Hepatocyte (in vitro differentiated cells): ENCODE measurements around the gene VPS13D.

Experiments
- EZH2phosphoT487 ChIP-seq: fragments of 200-600 bp; sonication (generic); IDR thresholded peaks from one replicate; pipeline ENCODE4 v1.6.1; 2018; ENCODE audit warnings: antibody characterized with exemption, mild to moderate bottlenecking, low read depth, moderate library complexity; ENCODE audit not compliant: unreplicated experiment, severe bottlenecking
- TF ChIP-seq, protein P1 (sequence below): fragments of 200-600 bp; sonication (generic); IDR thresholded peaks from 2 replicates; pipeline ENCODE4 v1.5.1; 2016; ENCODE audit warnings: antibody characterized with exemption, mild to moderate bottlenecking; ENCODE audit not compliant: poor library complexity

DNA sequence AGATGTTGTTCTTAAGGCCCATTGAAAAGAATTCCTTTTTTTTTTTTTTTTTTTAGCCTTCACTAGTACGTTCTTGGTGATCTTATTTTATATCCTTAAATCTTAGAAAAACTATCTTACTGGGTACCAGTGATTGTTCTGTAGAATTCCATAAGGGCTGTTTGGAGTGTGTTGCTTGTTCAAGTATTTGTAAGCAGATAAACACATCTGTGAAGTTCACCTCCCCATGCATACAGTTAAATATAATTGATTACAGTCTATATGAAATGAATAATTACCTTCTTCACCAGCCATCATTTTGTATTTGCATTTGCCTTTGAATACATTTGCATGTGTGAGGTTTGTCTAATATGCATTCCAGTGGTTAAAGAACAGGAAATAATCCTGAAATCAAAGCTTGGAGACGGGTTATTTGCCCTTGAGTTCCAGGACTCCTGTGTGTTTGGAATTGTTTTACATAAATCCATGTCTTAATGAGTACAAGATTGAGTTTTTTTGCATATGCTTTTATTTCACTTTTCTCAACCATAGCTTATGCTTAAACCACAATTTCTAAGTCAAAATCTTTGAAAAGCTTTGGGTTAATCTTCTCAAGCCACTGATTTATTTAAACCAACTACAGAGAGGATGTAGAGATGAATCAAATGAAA is 73.1 kb downstream of the VPS13D start:
- TF ChIP-seq, protein P1, sequence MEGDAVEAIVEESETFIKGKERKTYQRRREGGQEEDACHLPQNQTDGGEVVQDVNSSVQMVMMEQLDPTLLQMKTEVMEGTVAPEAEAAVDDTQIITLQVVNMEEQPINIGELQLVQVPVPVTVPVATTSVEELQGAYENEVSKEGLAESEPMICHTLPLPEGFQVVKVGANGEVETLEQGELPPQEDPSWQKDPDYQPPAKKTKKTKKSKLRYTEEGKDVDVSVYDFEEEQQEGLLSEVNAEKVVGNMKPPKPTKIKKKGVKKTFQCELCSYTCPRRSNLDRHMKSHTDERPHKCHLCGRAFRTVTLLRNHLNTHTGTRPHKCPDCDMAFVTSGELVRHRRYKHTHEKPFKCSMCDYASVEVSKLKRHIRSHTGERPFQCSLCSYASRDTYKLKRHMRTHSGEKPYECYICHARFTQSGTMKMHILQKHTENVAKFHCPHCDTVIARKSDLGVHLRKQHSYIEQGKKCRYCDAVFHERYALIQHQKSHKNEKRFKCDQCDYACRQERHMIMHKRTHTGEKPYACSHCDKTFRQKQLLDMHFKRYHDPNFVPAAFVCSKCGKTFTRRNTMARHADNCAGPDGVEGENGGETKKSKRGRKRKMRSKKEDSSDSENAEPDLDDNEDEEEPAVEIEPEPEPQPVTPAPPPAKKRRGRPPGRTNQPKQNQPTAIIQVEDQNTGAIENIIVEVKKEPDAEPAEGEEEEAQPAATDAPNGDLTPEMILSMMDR = no peak
- no peak for TF ChIP-seq EZH2phosphoT487
